GM18508 (cell line): ENCODE results near the gene SRSF6.
A peak's percentile ranks its signal among the peaks of the same experiment; 100 is the strongest.
"Not testable (repeated sequence)": the region's sequence is repeated elsewhere in the genome, so short reads cannot be mapped to it uniquely, and the experiment has no call there.

Experiments
- ATAC-seq: cut with Tn5 transposase; IDR thresholded peaks from one replicate; pipeline ENCODE4 v1.9.1; 2021; ENCODE audit warnings: moderate number of reproducible peaks; ENCODE audit not compliant: insufficient read depth, unreplicated experiment

SRSF6 gene

DNA sequence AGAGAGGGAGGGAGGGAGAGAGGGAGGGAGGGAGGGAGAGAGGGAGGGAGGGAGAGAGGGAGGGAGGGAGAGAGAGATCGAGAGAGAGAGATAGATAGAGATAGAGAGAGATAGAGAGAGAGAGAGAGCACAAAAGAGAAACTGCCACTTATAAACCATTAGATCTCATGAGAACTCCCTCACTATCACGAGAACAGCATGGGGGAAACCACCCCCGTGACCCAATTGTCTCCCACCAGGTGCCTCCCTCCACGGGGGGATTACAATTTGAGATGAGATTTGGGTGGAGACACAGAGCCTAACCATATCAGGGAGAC lies 9.3 kb upstream of the SRSF6 start:
- not testable (repeated sequence) for ATAC-seq

DNA sequence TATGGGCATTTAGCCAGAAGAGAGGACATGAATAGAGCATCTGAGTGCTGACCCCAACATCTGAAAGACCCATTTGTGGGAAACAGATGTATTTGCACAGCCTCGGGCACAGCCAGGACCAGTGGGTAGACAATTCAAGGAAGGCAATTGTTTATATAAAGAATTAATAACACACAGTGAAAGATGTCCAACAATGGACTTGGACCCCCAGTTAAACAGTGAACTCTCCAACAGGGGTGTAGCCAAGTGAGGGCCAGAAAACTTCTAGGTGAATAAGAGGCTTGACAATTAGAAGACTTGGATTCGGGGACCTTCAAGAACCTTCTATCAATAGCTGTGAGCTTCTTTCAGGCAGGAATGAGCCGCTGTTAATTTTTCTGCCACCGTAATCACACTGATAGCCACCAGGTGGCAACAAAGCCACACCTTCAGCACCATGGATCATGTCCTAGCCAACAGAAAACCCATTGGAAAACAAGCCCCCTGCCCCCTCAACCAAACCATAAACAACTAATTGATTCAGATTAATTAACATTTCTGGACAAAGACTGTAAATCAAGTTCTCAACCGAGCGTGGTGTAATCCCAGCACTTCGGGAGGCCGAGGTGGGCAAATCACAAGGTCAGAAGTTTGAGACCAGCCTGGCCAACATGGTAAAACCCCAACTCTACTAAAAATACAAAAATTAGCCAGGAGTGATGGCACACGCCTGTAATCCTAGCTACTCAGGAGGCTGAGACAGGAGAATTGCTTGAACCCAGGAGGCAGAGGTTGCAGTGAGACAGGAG lies 8.8 kb upstream of the SRSF6 start:
- ATAC-seq = no peak

DNA sequence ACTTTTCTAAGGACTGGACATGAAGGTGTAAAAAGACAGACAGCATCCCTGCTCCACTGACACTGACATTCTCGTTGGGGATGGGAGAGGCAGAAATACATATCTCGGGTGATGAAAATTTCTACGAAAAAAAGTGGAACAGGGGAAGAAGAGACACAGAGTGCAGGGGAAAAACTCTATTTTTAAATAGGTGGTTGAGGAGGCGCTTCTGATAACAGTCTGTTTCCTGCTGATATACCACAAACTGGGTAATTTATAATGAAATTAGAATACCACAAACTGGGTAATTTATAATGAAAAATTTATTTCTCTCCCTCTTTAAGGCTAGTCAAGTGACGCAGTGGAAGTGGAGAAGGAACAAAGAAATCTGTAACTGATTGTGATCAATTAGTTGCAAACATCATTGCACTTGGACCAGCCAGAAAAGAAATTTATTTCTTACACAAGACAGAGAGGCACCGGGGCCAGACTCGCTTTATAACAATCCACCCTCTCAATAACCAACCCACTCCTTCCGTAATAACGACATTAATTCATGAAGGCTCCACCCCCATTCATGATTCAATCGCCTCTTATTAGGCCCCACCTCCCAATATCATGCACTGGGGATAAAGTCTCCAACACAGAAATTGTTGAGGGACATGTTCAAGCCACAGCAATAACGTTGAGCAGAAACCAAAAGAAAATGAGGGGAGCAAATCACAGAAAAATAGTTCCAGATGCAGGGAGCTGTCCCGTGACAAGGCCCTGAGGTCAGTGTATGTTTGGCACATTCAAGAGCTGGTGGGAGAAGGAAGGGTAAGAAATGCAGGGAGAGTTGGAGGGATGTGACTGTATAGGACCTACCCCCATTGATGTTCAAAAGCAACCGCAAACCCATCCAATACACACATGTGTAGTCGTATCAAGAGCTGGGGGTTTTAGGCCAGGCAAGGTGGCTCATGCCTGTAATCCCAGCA lies 6.6 kb upstream of the SRSF6 start:
- ATAC-seq = no peak

DNA sequence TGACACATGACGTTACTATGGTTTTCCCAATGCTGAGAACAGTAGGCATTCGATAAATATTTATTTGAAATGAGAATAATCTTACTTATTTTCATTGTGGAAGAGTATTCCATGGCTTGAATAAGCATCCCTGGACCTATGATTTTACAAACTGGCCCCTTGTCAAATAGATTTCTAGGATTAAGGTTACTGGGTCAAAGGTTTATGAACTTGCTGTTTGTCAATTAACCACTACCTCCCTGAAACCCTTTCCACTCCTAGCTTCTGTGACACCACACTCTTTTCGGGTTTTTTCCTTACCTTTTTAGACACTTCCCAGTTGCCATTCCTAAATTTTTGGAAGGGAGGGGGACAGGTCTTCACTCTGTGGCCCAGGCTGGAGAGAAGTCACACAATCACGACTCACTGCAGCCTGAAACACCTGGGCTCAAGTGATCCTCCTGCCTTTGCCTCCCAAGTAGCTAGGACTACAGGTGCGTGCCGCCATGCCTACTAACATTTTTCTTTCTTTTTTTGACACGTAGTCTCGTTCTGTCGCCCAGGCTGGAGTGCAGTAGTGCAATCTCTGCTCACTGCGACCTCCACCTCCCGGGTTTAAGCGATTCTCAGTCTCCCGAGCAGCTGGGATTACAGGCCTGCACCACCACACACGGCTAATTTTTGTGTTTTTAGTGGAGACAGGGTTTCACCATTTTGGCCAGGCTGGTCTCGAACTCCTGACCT lies 5.1 kb upstream of the SRSF6 start:
- no peak for ATAC-seq

DNA sequence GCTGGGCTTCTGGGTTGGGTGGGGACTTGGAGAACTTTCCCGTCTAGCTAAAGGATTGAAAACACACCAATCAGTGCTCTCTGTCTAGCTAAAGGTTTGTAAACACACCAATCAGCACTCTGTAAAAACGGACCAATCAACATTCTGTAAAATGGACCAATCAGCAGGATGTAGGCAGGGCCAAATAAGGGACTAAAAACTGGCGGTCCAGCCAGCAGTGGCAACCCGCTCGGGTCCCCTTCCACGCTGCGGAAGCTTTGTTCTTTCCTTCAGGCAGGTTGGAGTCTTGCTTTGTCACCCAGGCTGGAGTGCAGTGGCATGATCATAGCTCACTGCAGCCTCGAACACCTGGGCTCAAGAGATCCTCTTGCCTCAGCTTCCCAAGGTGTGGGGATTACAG lies 1.4 kb upstream of the SRSF6 start:
- ATAC-seq = not testable (repeated sequence)

DNA sequence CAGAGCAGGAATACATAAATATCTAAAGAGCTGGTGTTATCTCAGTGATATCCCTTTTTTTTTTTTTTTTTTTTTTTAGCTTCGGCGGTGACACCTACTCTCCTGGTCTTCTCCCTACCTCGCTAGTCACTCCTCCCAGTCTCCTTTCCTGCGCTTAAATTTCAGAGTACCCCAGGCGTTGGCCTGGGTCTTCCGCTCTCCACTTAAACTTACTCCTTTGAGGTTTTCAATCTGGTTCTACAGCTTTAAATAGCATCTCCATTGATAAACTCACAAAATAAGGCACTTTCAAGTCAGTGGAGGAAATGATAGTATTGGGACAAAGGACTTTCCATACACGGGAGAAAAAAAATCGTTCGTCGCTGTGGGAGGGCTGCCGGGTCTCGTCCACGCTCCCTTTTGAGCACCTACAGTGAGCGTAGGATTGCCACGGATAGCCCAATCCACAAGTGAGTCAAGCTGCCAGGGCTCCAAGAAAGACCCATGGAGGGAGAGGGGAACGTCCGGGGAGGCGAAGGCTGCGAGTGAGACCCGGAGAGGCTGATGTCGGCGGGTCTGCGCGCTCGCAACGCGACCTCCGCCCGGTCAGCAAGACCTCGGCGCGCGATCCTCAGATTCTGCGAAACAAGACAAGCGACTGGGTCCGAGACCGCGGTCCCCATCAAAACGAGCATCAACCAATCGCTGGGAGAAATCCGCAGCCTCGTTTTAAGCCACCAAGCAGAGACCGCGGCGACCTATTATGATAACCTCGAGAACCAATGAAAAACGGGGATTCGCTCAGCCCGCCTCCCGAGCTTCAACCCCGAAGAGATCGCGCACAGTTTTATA lies 672 bp upstream of the SRSF6 start:
- peak; percentile 45 for ATAC-seq

DNA sequence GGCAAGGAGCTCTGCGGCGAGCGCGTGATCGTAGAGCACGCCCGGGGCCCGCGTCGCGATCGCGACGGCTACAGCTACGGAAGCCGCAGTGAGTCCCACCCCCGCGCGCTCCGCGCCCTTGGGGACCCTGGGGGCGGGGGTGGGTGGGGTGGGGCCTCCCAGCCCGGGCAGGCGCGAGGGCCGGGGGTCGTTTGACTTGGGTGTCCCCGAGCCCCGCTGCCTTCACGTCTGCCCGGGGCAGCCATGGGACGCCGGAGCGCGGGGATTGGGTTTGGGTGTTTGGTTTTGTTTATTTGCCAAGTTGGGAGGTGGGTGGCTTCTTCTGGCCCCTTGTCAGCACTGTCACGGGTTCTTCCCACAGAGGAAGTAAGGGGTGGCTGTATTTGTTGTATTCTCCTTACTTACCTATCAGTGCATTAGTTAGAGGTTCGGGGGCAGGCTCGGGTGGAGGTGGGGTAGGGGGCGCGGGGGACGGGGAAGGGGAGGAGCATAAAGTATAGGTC lies 777 bp downstream of the SRSF6 start:
- no peak for ATAC-seq

DNA sequence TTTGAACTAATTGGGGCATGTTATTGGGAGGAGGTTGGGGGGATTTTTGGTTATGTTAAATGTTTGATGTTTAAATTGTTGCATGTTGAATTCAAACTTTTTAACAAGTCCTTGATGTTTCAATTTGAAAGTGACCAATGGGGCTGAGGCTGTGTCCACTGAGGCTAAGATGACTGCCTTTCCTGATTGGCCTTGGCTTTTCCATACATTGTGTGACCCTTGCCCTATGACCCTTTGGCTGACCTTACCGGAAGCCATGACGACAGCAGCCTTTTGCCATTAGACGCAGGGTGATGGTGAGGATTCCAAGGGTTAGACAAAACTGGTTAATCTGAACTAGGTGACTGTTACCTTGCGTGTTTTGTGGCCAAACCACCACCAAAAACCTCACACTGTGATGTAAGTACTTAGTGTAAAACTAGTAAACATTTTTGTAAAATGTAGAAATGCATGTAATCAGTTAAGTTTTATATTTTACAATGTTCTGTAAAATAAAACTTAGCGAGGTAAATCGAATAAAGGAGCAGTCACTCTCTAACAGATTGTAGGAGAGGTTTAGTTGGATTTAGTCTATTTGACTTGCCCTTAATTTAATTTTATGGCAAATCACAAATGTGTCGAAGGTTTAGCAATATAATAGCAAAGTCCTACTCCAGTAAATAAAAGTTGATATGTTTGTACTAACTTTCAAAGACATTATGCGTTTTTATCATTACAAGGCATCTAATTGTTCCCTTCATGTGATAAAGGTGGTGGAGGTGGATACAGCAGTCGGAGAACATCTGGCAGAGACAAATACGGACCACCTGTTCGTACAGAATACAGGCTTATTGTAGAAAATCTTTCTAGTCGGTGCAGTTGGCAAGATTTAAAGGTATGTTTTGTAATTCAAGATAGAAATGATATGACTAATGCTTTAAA lies 1.6 kb downstream of the SRSF6 start:
- ATAC-seq = no peak

DNA sequence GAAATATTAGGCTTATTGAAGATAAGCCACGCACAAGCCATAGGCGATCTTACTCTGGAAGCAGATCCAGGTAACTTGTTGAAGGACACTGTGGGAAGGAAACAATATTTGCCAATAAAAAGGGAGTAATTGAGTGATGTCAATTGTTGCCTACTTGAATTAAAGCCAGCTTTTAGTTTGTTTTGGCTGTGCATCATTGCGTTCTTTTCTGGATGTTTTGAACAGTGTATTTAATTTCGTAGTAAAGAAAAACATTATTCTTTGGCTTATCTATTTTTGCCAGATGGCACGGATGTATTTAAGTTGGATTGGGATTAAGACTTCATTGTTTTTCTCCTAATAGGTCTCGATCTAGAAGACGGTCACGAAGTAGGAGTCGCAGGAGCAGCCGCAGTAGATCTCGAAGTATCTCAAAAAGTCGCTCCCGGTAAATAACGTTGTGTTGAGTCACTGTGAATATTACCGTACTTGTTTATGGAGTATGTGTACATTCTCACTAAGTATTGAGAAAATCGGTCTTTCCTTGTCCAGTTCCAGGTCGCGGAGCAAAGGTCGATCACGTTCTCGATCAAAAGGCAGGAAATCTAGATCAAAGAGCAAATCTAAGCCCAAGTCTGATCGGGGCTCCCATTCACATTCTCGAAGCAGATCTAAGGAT lies 2.6 kb downstream of the SRSF6 start:
- no peak for ATAC-seq

DNA sequence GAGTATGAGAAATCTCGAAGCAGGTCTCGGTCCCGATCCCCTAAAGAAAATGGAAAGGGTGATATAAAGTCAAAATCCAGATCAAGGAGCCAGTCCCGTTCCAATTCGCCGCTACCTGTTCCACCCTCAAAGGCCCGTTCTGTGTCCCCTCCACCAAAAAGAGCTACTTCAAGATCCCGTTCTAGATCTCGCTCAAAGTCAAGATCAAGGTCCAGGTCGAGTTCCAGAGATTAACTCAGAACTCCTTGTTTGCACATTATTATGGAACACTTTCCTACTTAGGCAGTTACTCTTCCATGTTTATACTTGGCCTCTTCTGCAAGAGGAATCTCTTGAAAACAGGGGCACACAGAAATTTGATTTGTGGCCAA lies 3.1 kb downstream of the SRSF6 start:
- no peak for ATAC-seq

DNA sequence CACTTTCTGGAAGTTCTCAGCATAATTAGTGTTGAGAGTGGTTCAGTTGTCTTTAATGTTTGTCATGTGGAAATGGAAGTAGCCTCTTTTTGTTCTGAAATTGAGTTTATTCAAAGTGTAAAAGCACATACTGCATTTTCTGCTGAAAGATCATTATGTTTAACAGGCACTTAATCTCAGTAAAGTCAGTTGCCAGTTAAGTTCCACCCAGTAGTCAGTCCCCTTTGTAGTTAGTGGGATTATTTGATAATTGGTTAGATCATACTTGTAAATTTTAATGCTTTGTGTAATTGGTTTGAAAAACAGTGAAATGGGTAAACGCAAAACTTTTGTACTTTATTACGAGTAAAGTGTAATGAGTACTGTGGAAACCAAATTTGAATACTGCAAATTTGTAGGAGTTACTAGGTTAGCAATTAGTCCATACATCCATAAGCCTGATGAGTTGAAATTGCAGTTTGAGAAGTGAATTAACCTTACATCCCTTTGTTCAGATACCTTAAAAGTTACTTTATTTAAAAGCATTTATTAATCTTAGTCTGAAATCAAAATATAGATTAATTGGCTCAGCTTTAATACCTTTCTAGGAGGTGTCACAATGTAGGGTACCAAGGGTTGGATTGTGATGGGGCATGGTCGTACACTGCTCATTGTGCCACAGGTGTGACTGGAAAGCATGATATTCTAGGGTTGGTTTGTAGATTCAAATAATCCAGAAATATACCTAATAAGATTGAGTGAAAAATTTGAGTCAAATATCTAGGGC lies 4.4 kb downstream of the SRSF6 start:
- ATAC-seq = no peak

DNA sequence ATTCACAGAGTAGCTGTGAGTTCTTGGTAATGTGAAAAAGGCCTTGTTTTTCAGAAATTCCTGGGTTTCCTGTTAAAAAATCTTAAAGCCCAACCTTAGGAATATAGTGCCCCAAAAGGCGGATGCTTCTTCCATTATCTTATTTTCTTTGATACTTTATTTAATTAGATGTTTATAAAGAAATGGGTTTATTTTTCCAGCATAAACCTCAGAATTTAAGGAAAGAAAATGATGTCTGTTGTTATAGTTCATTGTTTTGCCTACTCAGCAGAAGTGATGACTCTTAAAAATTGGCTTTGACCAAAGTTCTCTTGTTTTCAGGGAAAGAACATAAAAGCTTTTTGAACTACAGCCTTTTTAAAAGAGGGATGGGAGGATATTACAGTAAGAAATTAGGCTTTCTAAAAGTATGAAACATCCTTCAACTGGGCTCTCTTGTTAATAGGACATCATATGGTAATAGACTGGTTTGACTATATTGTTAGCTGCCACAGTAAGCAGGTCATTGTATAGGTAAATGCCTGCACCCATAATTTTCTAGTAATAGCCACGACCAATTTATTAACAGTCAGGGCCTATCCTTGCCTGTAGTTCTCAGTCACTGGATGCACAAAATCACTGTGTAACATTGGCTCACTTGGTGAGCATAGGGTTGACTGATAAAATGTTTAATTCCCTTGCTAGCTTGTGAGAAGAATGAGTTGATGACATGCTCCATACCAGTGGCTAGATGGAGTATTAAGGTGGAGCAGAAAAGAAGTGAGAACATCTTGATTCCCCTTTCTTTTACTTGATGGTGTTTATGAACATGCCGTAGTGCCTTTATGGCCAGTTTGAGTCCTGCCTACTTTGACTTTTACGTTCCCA lies 5.2 kb downstream of the SRSF6 start:
- ATAC-seq = no peak

DNA sequence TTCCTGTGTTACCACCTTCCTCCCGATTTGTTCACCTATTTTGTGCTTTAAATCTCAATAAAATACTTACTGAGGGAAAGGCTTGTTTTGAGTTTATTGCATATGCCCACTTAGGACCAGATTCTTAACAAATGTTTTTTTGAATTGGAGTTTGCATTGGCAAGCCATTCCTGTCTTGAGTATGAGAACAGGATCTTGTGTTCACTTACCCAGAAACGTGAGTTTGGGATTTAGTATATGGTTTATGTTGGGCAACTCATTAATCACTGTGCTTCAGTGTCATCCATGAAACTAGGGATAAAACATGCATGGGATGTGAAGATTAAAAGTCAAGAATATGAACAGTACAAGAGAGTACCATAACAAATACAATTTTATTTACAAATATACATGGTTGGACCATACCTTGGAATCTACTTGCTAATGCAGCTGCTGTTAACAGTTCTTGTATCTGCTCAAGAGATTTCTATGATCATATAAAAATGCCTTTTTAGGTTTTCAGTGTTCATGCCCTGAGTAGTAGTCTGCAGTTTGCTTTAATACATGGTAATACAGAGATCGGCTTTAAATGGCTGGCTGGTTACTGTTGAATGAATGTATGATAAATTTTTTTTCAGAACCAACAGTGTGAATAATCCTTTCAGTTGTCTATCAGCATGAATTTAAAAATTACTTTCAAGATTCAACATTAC lies 6.0 kb downstream of the SRSF6 start:
- no peak for ATAC-seq

DNA sequence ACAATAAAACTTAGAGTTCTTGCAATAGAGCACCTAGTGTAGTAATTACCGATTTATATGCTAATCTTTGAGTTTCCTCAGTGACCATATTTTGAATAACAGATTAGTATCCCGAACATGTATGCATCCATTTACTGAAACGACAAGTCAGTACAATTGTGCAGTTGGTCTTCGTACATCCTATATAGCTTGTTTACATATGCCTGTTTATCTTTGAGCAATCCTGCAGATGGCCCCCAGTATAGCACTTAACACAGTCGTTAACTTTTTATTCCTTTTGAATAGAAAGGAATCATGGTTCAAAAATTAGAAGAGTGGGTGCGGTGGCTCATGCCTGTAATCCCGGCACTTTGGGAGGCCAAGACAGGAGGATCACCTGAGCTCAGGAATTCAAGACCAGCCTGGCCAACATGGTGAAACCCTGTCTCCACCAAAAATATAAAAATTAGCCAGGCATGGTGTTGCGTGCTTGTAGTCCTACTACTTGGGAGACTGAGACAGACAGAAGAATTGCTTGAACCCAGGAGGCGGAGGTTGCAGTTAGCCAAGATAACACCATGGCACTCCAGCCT lies 6.6 kb downstream of the SRSF6 start:
- no peak for ATAC-seq

DNA sequence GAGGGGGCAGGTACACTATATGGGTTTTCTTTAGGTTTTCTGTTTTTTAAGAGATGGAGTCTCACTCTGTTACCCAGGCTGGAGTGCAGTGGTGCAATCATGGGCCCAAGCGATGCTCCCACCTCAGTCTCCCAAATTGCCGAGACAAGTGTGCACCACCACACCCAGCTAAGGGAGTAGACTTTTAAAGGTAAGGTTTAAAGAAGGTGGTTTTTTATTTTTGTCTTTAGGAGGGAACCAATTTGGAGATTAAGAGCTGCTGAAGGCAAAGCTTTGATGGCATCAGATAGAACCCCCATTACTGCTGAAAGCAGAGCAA lies 7.9 kb downstream of the SRSF6 start:
- no peak for ATAC-seq

DNA sequence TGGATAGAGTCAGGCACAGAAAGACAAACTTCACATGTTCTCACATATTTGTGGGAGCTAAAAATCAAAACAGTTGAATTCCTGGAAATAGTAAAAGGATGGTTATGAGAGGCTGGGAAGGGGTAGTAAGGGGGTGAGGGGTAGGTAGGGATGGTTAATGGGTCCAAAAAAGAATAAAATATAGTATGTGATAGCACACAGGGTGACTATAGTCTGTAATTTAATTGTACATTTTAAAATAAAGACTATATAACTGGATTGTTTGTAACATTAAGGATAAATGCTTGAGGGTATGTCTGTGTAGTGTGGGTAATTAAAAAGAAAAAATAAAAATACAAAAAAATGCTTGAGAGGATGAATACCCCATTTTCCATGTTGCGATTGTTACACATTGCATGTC lies 9.9 kb downstream of the SRSF6 start:
- ATAC-seq = no peak
